ENCODE results near the gene CFAP91.

Gene CFAP91

DNA sequence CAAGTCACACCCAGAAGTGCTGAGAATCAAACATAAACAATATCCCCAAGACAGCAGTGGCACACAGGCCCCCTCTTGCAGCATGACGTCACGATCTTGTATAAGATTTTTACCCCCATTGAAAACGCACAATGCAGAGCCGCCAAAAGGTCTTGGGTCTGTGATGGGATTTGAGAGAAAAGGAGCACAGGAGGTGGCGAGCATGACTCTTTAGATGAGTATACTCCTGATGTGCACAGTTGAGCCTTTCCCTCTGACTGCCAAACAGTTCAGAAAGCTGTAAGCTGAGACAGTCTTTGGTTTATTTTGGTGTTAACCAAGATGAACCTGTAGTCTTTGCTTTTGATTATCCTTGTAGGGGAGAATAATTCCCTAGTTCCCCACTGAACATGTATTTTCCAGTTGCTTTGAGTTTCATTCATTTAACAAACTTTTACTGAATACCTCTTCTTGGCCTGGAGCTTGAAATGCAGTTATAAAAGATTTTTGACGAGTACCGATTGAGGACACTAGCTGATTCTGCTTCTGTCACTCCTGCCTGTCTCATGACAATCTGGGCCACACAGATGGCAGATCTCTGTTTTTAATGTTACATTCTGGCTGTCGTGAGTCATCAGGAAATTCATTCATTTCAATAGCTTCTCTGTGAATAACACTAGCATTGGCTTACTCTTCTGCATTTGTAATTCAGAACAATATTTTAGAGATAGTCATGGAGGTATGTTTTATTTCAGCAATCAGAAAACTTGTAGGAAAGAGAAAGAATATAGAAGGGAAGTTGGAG lies 28.9 kb downstream of the CFAP91 start:
- Histone ChIP-seq H3K27me3 (ENCODE audit: insufficient read depth, poor library complexity, severe bottlenecking) (no peaks in the 10 kb centered on the region), H3K4me3 (replicated peaks; ENCODE audit: insufficient read depth, low read length) (no peak overlapping the region), H3K27ac (replicated peaks) (no peak overlapping the region)
- no peak for TF ChIP-seq GABPA (IDR thresholded peaks at IDR 0.05; ENCODE audit: low read depth)
- TF ChIP-seq POLR2AphosphoS5 (IDR thresholded peaks at IDR 0.05; ENCODE audit: low read depth) = no peak
- TF ChIP-seq, protein P1, sequence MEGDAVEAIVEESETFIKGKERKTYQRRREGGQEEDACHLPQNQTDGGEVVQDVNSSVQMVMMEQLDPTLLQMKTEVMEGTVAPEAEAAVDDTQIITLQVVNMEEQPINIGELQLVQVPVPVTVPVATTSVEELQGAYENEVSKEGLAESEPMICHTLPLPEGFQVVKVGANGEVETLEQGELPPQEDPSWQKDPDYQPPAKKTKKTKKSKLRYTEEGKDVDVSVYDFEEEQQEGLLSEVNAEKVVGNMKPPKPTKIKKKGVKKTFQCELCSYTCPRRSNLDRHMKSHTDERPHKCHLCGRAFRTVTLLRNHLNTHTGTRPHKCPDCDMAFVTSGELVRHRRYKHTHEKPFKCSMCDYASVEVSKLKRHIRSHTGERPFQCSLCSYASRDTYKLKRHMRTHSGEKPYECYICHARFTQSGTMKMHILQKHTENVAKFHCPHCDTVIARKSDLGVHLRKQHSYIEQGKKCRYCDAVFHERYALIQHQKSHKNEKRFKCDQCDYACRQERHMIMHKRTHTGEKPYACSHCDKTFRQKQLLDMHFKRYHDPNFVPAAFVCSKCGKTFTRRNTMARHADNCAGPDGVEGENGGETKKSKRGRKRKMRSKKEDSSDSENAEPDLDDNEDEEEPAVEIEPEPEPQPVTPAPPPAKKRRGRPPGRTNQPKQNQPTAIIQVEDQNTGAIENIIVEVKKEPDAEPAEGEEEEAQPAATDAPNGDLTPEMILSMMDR (IDR thresholded peaks at IDR 0.05; ENCODE audit: insufficient read depth, low read length) = no peak
- TF ChIP-seq, protein P2, sequence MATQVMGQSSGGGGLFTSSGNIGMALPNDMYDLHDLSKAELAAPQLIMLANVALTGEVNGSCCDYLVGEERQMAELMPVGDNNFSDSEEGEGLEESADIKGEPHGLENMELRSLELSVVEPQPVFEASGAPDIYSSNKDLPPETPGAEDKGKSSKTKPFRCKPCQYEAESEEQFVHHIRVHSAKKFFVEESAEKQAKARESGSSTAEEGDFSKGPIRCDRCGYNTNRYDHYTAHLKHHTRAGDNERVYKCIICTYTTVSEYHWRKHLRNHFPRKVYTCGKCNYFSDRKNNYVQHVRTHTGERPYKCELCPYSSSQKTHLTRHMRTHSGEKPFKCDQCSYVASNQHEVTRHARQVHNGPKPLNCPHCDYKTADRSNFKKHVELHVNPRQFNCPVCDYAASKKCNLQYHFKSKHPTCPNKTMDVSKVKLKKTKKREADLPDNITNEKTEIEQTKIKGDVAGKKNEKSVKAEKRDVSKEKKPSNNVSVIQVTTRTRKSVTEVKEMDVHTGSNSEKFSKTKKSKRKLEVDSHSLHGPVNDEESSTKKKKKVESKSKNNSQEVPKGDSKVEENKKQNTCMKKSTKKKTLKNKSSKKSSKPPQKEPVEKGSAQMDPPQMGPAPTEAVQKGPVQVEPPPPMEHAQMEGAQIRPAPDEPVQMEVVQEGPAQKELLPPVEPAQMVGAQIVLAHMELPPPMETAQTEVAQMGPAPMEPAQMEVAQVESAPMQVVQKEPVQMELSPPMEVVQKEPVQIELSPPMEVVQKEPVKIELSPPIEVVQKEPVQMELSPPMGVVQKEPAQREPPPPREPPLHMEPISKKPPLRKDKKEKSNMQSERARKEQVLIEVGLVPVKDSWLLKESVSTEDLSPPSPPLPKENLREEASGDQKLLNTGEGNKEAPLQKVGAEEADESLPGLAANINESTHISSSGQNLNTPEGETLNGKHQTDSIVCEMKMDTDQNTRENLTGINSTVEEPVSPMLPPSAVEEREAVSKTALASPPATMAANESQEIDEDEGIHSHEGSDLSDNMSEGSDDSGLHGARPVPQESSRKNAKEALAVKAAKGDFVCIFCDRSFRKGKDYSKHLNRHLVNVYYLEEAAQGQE (IDR thresholded peaks at IDR 0.05; ENCODE audit: insufficient replicate concordance, low read depth) = no peak
- no peak for TF ChIP-seq SPI1 (IDR thresholded peaks at IDR 0.05; ENCODE audit: borderline replicate concordance, low read depth)
- no peak for DNase-seq (ENCODE audit: low read depth in 1 of 2, low spot score in 1 of 2)

DNA sequence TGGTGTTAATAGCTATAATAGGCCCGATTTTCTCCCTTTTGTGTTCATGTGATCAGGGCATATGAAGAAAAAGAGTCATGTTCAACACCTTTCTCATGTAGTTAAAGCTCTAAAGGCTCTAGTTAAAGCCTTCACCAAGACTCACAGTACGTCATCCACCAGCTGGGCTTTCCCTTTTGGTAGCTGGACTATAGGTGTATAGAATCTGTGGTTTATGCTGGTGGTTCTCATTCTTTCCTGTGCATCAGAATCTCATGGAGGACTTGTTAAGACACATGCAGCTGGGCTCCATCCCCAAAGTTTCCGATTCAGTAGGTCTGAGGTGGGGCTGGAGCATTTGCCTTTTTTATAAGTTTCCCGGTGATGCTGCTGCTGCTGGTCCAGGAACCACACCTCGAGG lies 31.0 kb downstream of the CFAP91 start:
- no peak overlapping the region for H3K27ac ChIP-seq (replicated peaks)

DNA sequence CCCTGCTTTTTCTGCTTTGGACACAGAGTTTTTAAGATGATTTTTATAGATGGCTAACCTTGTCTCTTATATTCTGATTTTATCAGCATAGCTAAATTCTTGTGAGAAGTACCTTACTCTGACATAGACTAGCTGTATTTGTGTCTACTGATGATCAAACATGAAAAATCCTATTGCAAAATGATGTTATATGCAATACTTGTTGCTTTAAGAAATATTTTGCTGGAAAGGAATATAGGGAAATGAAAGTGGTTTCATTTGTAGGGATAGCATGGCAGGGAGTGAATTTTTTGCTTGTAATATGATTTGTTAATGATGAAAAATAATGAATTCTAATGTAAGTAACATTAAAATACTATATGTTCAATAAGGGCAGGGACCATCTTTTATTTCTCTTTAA lies 35.9 kb downstream of the CFAP91 start:
- Histone ChIP-seq H3K27ac (replicated peaks) (no peak overlapping the region), H3K4me3 (replicated peaks; ENCODE audit: insufficient read depth, low read length) (no peak overlapping the region), H3K27me3 (ENCODE audit: insufficient read depth, poor library complexity, severe bottlenecking) (no peaks in the 10 kb centered on the region)
- DNase-seq (ENCODE audit: low read depth in 1 of 2, low spot score in 1 of 2) = no peak
- TF ChIP-seq SPI1 (IDR thresholded peaks at IDR 0.05; ENCODE audit: borderline replicate concordance, low read depth) = no peak
- TF ChIP-seq, protein P2 (IDR thresholded peaks at IDR 0.05; ENCODE audit: insufficient replicate concordance, low read depth) = no peak
- no peak for TF ChIP-seq GABPA (IDR thresholded peaks at IDR 0.05; ENCODE audit: low read depth)

More for the DNA sequence above, 31.0 kb downstream of the CFAP91 start:
- Histone ChIP-seq H3K27me3 (ENCODE audit: insufficient read depth, poor library complexity, severe bottlenecking) (no peaks in the 10 kb centered on the region), H3K4me3 (replicated peaks; ENCODE audit: insufficient read depth, low read length) (no peak overlapping the region)
- no peak for DNase-seq (ENCODE audit: low read depth in 1 of 2, low spot score in 1 of 2)
- TF ChIP-seq SPI1 (IDR thresholded peaks at IDR 0.05; ENCODE audit: borderline replicate concordance, low read depth) = no peak
- TF ChIP-seq, protein P1 (IDR thresholded peaks at IDR 0.05; ENCODE audit: insufficient read depth, low read length) = no peak
- TF ChIP-seq POLR2AphosphoS5 (IDR thresholded peaks at IDR 0.05; ENCODE audit: low read depth) = no peak
- TF ChIP-seq, protein P2 (IDR thresholded peaks at IDR 0.05; ENCODE audit: insufficient replicate concordance, low read depth) = no peak
- TF ChIP-seq GABPA (IDR thresholded peaks at IDR 0.05; ENCODE audit: low read depth) = no peak

All from HL-60 (cell line).